Heart right ventricle (tissue), 16 donors: Measurements from ENCODE around the gene NBL1. TPM values are rescaled to one million over a fixed set of nuclear protein-coding genes. Genes with fewer than 3 reads are reported as not detected.

ENCODE experiments used
- ATAC-seq, 8 donors: fragments of 200-7000 bp; cut with Tn5 transposase; one replicate each; pipeline ENCODE4 v1.9.1; 2020; ENCODE audit warnings: mild to moderate bottlenecking in 8 of 8, moderate library complexity in 8 of 8, moderate number of reproducible peaks in 1 of 8
- DNase-seq, 2 donors: peaks; one replicate each; pipeline ENCODE4 v3.0.0-alpha.2; 2020
- H3K27ac ChIP-seq, 10 donors: fragments of 200-600 bp; sonication (generic) in 2 of 10; one replicate each; pipeline versions ENCODE4 v1.5.0 to v1.8.0; 2020 to 2022; ENCODE audit warnings: mild to moderate bottlenecking in 3 of 10
- H3K27me3 ChIP-seq, 7 donors: fragments of 200-600 bp; one replicate each; pipeline ENCODE4 v1.8.0; 2021 to 2022; ENCODE audit warnings: mild to moderate bottlenecking in 2 of 7
- H3K36me3 ChIP-seq, 9 donors: fragments of 200-600 bp; sonication (generic) in 1 of 9; one replicate each; pipeline versions ENCODE4 v1.5.0 to v1.8.0; 2020 to 2022; ENCODE audit warnings: mild to moderate bottlenecking in 2 of 9
- H3K4me1 ChIP-seq, 9 donors: fragments of 200-600 bp; sonication (generic) in 1 of 9; one replicate each; pipeline versions ENCODE4 v1.5.0 to v1.8.0; 2020 to 2022; ENCODE audit warnings: mild to moderate bottlenecking in 4 of 9
- H3K4me3 ChIP-seq, 10 donors: fragments of 200-600 bp; sonication (generic) in 2 of 10; one replicate each; pipeline versions ENCODE4 v1.5.0 to v1.8.0; 2020 to 2022; ENCODE audit warnings: mild to moderate bottlenecking in 7 of 10, moderate library complexity in 2 of 10
- H3K9me3 ChIP-seq, 11 donors: fragments of 200-600 bp in 10 of 11; sonication (generic) in 2 of 11; one replicate each; pipeline versions ENCODE4 v1.5.0 to v1.8.0; 2013 to 2022; ENCODE audit warnings: mild to moderate bottlenecking in 2 of 11, control low read depth in 1 of 11, moderate library complexity in 1 of 11
- CTCF ChIP-seq, 9 donors: fragments of 200-600 bp; sonication (generic) in 2 of 9; IDR thresholded peaks; one replicate each; pipeline versions ENCODE4 v1.5.0 to v1.8.0; 2021 to 2022; ENCODE audit warnings: antibody characterized with exemption in 9 of 9, mild to moderate bottlenecking in 5 of 9, moderate library complexity in 1 of 9
- WGBS, 2 donors: extraction: QIAGEN DNeasy Blood & Tissue Kit; methylation state at CpG; one replicate each; pipeline ENCODE4 v1.1.7; 2013; ENCODE audit warnings: inconsistent platforms in 1 of 2; 5-methylcytosine and 5-hydroxymethylcytosine counted together
- intact Hi-C, 10 donors: fragments of 100-400 bp; cut with DNase I; formaldehyde crosslinking; loops; one replicate each; pipeline versions ENCODE4 v1.11.1 to v1.14.2; 2022
- polyA plus RNA-seq, 2 donors: library from polyadenylated mRNA; stranded (reverse); fragments of 200-250 nt; gene quantifications; one replicate each; pipeline ENCODE4 v1.2.3, GENCODE V29; 2013
- total RNA-seq, 10 donors: library from RNA; stranded (reverse); fragmentation: NEBNext Ultra II Directional in 3 of 10; extraction: Animal tissue kit (Norgen Biotek cat#: 25700) in 3 of 10; gene quantifications; one replicate each; pipeline versions ENCODE4 v1.2.1 to v1.2.4, GENCODE V29; 2021 to 2023
- donor health status: Arrhythmogenic right ventricular cardiomyopathy.
- donor health status: ischemic (EF 13 %, LVEDD 7.1; RV severe dilation, severe dysfunction).
- donor health status: healthy with polysubstance abuse.
- donor health status: DM: no; HTN: yes; CAD: no.
- donor health status: DM: no; HTN: no; CAD: no.
- donor health status: ischemic (EF 25% LVEDD 6.9; RV normal size, moderate dysfunction).
- donor health status: ischemic (EF 25% LVEDD 5.7; RV mildly dilated, moderate dysfunction).
- donor health status: healthy.
- donor health status: DM: yes; HTN: yes; CAD: no.
- donor health status: Ischemic cardiomyopathy.
- donor health status: ischemic (EF 35%, LVEDD 5.7; RV mildly dilated, moderate dysfunction).
- donor health status: nonischemic (EF 11% LVEDD 7.7; RV severe dilation, severe dysfunction).
- donor health status: DM: yes; HTN: yes; CAD: no.
- donor health status: PGD.
- donor health status: ischemic (EF 29% LVEDD 5.4; RV normal size, mild dysfunction).
- donor health status: nonischemic (EF 23%, LVEDD 6.1; RV moderate dilation, normal function).

Gene NBL1
- total and polyA plus RNA-seq, 12 donors, result 18.5 to 48.7 (median 38.3) TPM

DNA sequence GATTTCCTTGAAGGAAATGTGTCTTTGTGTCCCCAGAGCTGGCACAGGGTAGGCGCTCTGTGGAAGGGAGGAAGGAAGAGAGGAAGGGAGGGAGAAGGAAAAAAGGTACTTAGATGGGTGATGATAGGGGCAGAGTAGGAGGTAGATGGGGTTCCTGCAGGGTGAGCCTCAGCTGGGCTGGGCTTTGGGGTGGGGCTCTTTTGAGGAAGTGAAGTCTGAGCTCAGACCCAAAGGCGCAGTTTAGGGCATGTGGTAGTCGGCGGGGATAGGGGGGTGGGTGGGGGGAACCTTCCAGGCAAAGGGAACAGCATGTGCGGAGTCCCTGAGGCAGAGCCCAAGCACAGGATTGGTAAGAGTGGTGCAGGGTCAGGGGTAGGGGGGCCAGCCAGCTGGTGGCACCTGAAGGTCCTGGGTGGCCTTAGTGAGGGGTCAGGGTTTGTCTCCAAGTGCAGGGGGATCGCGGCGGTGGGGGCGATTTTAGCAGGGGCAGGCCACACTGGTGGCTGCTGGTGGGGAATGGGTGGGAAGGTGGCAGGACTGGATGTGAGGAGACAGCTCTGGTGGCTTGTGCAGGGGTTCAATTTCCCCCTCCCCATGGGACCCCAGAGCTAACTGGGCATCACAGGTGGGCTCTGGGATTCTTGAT lies 12.1 kb downstream of the NBL1 start:
- no peak overlapping the region for H3K27ac ChIP-seq
- H3K4me3 ChIP-seq, result no peak overlapping the region
- DNase-seq (no peak), ATAC-seq (no peak)
- peaks cover 0 to 8% (median 0%) of the 10 kb centered on the region in 7 donors for H3K27me3 ChIP-seq
- intact Hi-C loops, result loop anchor here in 8 of 10 donors (5.0 to 10.0 kb wide), 6 partner anchors 171 to 401 kb away; partner anchors contain the start of genes EMC1 (in 5 of the 8), MRTO4 (in 5 of the 8) and CAPZB (in 1 of the 8)
- H3K9me3 ChIP-seq, result no peaks in the 10 kb centered on the region
- H3K36me3 ChIP-seq, result peaks cover 0 to 53% (median 0%) of the 10 kb centered on the region in 9 donors
- 90 to 92% methylated on average over 9 of the region's 9 CpGs for WGBS, 2 donors
- no peak for TF ChIP-seq CTCF (IDR thresholded peaks at IDR 0.05)
- peaks cover 11 to 58% (median 35%) of the 10 kb centered on the region in 9 donors for H3K4me1 ChIP-seq

DNA sequence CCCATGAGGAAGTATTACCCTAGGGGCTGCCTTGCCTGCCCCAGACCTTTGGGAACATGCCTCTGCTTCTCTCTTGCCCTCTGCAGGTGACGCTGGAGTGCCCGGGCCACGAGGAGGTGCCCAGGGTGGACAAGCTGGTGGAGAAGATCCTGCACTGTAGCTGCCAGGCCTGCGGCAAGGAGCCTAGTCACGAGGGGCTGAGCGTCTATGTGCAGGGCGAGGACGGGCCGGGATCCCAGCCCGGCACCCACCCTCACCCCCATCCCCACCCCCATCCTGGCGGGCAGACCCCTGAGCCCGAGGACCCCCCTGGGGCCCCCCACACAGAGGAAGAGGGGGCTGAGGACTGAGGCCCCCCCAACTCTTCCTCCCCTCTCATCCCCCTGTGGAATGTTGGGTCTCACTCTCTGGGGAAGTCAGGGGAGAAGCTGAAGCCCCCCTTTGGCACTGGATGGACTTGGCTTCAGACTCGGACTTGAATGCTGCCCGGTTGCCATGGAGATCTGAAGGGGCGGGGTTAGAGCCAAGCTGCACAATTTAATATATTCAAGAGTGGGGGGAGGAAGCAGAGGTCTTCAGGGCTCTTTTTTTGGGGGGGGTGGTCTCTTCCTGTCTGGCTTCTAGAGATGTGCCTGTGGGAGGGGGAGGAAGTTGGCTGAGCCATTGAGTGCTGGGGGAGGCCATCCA lies 12.8 kb downstream of the NBL1 start:
- Histone ChIP-seq H3K27me3 (peaks cover 0 to 8% (median 0%) of the 10 kb centered on the region in 7 donors), H3K36me3 (peaks cover 0 to 53% (median 0%) of the 10 kb centered on the region in 9 donors), H3K9me3 (no peaks in the 10 kb centered on the region), H3K4me3 (no peak overlapping the region), H3K4me1 (peaks cover 8 to 52% (median 28%) of the 10 kb centered on the region in 9 donors), H3K27ac (no peak overlapping the region)
- ATAC-seq (no peak), DNase-seq (no peak)
- no peak for TF ChIP-seq CTCF (IDR thresholded peaks at IDR 0.05)
- 84 to 87% methylated on average over 15 of the region's 15 CpGs for WGBS, 2 donors
- intact Hi-C loops, result loop anchor here in 8 of 10 donors (5.0 to 10.0 kb wide), 6 partner anchors 172 to 402 kb away; partner anchors contain the start of genes EMC1 (in 5 of the 8), MRTO4 (in 5 of the 8) and CAPZB (in 1 of the 8)

DNA sequence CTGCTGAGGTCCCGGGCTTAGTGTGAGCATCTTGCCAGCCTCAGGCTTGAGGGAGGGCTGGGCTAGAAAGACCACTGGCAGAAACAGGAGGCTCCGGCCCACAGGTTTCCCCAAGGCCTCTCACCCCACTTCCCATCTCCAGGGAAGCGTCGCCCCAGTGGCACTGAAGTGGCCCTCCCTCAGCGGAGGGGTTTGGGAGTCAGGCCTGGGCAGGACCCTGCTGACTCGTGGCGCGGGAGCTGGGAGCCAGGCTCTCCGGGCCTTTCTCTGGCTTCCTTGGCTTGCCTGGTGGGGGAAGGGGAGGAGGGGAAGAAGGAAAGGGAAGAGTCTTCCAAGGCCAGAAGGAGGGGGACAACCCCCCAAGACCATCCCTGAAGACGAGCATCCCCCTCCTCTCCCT lies 13.4 kb downstream of the NBL1 start:
- Histone ChIP-seq H3K4me3 (no peak overlapping the region), H3K36me3 (peaks cover 0 to 53% (median 0%) of the 10 kb centered on the region in 9 donors), H3K27me3 (peaks cover 0 to 8% (median 0%) of the 10 kb centered on the region in 7 donors), H3K4me1 (peaks cover 6 to 46% (median 23%) of the 10 kb centered on the region in 9 donors), H3K27ac (no peak overlapping the region), H3K9me3 (no peaks in the 10 kb centered on the region)
- no peak for TF ChIP-seq CTCF (IDR thresholded peaks at IDR 0.05)
- 92 to 94% methylated on average over 10 of the region's 10 CpGs for WGBS, 2 donors
- intact Hi-C loops, result loop anchor here in 8 of 10 donors (5.0 to 10.0 kb wide), 6 partner anchors 173 to 403 kb away; partner anchors contain the start of genes EMC1 (in 5 of the 8), MRTO4 (in 5 of the 8) and CAPZB (in 1 of the 8)
- DNase-seq (no peak), ATAC-seq (no peak)

DNA sequence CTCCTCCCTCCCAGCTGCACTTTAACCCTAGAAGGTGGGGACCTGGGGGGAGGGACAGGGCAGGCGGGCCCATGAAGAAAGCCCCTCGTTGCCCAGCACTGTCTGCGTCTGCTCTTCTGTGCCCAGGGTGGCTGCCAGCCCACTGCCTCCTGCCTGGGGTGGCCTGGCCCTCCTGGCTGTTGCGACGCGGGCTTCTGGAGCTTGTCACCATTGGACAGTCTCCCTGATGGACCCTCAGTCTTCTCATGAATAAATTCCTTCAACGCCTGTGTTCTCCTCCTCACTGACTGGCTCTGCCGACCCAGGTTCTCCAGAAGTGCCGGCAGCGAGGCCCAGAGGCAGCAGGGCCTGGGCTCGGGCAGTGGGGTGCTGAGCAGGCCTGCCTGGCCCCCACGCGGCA lies 14.1 kb downstream of the NBL1 start:
- no peak for DNase-seq
- Histone ChIP-seq H3K9me3 (no peaks in the 10 kb centered on the region), H3K4me3 (no peak overlapping the region), H3K4me1 (peaks cover 6 to 39% (median 20%) of the 10 kb centered on the region in 9 donors), H3K36me3 (peaks cover 0 to 53% (median 0%) of the 10 kb centered on the region in 9 donors), H3K27ac (no peak overlapping the region), H3K27me3 (peaks cover 0 to 14% (median 5%) of the 10 kb centered on the region in 7 donors)
- ATAC-seq, result no peak
- 89 to 91% methylated on average over 13 of the region's 13 CpGs for WGBS, 2 donors
- no peak for TF ChIP-seq CTCF (IDR thresholded peaks at IDR 0.05)
- intact Hi-C loops, result loop anchor here in 8 of 10 donors (5.0 to 10.0 kb wide), 6 partner anchors 173 to 403 kb away; partner anchors contain the start of genes EMC1 (in 5 of the 8), MRTO4 (in 5 of the 8) and CAPZB (in 1 of the 8)
